HG03520 (cell line): ENCODE data around the gene ABCC3.
"Not testable (repeated sequence)": the region's sequence is repeated elsewhere in the genome, so short reads cannot be mapped to it uniquely, and the experiment has no call there.

ENCODE experiments used
- ATAC-seq: cut with Tn5 transposase; IDR thresholded peaks from one replicate; pipeline ENCODE4 v1.9.1; 2021; ENCODE audit warnings: mild to moderate bottlenecking, moderate library complexity; ENCODE audit not compliant: unreplicated experiment

ABCC3 gene

GRCh38 chr17:50663812-50664374 is 29.2 kb downstream of the ABCC3 start:
- ATAC-seq: no peak

- no peak for ATAC-seq
Measured at GRCh38 chr17:50664788-50665458, 30.2 kb downstream of the ABCC3 start.

GRCh38 chr17:50665838-50666237 is 31.2 kb downstream of the ABCC3 start:
- ATAC-seq: no peak

GRCh38 chr17:50666316-50666715 is 31.6 kb downstream of the ABCC3 start:
- no peak for ATAC-seq

GRCh38 chr17:50667259-50668024 is 32.8 kb downstream of the ABCC3 start:
- no peak for ATAC-seq

GRCh38 chr17:50668025-50668837 is 33.5 kb downstream of the ABCC3 start:
- no peak for ATAC-seq

- no peak for ATAC-seq
Measured at GRCh38 chr17:50668838-50669581, 34.3 kb downstream of the ABCC3 start.

- ATAC-seq: no peak
Measured at GRCh38 chr17:50672071-50672470, 37.4 kb downstream of the ABCC3 start.

- ATAC-seq: no peak
Measured at GRCh38 chr17:50672831-50673551, 38.3 kb downstream of the ABCC3 start.

GRCh38 chr17:50675190-50675589 is 40.5 kb downstream of the ABCC3 start:
- no peak for ATAC-seq

- ATAC-seq: no peak
Measured at GRCh38 chr17:50675627-50676026, 40.9 kb downstream of the ABCC3 start.

- ATAC-seq: no peak
Measured at GRCh38 chr17:50676065-50676975, 41.6 kb downstream of the ABCC3 start.

- ATAC-seq: no peak
Measured at GRCh38 chr17:50677851-50678375, 43.2 kb downstream of the ABCC3 start.

GRCh38 chr17:50679008-50679544 is 44.4 kb downstream of the ABCC3 start:
- ATAC-seq: no peak

GRCh38 chr17:50680126-50680525 is 45.4 kb downstream of the ABCC3 start:
- ATAC-seq: no peak

- not testable (repeated sequence) for ATAC-seq
Measured at GRCh38 chr17:50680543-50681262, 46.0 kb downstream of the ABCC3 start.

- no peak for ATAC-seq
Measured at GRCh38 chr17:50681263-50682200, 46.9 kb downstream of the ABCC3 start.
